HG02763 (cell line): ENCODE results near the gene CHPF2.

Source experiments
- ATAC-seq: cut with Tn5 transposase; IDR thresholded peaks from one replicate; pipeline ENCODE4 v1.9.1; 2021; ENCODE audit warnings: mild to moderate bottlenecking, moderate library complexity; ENCODE audit not compliant: unreplicated experiment

Gene CHPF2

DNA sequence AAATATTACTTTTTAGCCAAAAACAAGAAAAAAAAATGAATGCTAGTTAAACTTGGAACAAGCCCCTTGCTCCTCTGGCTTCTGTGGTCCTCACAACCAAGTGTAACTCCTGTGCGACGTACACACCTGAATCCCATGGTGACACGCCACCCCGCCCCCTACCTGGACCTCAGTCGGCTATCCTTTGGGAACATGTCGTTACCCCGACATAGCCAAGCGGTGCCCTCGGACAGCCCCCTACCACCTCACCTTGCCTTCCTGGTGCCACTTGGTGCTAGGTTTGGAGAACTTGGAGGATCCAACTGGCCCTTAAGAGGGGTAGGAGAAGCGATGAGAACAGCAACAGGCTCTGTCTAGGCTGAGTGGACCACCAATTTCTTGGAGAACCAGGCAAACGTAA, 28.2 kb downstream of the CHPF2 start:
- ATAC-seq = no peak

DNA sequence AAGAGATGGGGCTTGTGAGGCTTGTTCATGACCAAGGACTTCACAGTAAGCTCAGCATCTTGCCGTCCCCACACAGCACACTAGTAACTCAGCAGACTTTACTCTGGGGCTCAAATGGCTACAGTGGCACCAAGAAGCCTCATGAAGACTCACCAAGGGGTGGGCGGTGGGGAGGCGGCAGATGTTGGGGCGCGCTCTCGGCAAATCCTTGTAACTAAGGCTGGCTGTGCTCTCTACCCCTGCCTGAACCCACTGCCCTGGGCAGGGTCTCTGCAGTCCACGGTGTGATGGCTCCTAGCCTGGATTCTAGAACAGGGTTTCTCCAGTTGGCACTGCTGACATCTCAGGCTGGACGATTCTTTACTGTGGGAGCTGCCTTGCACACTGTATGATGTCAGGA, 28.6 kb downstream of the CHPF2 start:
- ATAC-seq = no peak

DNA sequence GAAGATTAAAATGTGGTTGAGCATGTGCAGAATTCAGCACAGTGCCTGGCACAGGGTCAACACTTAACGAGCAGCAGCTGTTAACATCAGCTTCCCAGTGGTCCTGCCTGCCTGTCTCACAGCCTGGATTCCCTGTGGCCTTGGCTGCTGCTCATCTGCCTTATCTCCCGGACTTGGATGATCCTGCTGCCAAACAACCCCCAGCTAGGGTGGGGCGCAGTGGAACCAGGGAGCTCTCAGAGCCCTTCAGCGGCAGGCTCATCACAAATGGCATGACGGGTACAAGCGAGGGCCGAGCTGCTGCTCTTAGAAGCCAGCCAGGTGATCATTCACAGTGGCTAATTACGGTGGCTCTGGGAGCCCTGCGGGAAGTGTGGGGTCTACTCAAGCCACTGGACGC, 29.2 kb downstream of the CHPF2 start:
- no peak for ATAC-seq

DNA sequence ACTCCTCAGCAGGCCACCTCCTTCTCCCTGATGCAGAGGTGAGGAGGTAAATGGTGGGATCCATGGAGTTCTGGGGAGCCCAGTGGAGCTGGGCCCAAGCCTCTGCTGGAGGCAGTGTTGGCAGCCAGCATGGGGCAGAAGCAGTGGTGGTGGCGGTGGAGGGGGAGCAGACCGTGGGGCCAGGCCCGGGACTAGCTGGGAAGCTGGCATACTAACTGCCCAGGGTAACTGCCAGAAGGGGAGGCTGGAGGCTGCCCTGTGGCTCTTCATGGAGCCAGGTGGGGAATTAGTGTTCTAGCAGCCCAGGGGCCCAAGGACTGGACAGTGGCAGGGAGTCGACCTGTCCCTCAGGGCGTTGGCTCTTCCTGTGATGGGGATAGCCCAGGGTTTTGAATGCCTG, 32.3 kb downstream of the CHPF2 start:
- no peak for ATAC-seq

DNA sequence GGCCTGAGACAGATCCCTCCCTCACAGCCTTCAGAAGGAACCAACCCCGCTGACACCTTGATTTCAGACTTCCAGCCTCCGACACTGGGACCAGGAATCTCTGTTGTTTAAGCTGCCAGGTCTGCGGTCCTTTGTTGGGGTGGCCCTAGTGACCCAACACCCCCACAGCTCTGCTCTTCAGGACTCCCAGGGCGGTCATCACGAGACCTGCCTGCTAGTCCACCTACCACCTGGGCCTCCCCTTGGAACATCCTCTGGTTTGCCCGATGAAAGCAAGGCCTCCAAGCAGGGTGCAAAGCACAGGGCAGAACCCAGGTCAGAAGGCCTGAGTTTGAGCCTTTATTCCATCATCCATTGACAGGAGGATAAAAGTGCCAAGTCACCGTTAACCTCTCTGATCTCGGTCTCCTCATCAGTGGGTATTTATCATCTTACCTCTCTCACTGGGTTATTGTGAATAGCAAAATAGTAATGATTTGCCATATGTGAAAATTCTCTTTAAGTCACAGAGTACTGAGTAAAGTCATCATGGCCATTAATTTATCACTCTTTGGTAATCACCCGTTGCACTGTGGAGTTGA, 33.2 kb downstream of the CHPF2 start:
- ATAC-seq = no peak

DNA sequence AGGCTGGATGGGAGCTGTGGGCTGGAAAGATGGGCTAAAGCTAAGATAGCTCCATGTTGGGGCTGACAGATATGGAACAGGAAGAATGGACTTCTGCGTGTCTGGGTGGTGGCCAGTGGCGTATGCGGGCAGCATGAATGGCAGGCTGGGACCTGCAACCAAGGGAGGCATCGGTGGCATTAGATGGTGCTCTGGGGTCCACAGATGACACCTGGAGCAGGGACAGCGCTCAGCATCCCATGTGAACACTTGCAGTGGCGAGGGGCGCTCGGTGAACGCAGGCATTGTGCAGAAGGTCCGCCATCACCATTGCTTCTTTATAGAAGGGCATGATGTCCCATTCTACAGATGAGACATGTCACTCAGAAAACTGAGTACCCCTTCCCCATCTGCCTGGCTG, 37.2 kb downstream of the CHPF2 start:
- no peak for ATAC-seq

DNA sequence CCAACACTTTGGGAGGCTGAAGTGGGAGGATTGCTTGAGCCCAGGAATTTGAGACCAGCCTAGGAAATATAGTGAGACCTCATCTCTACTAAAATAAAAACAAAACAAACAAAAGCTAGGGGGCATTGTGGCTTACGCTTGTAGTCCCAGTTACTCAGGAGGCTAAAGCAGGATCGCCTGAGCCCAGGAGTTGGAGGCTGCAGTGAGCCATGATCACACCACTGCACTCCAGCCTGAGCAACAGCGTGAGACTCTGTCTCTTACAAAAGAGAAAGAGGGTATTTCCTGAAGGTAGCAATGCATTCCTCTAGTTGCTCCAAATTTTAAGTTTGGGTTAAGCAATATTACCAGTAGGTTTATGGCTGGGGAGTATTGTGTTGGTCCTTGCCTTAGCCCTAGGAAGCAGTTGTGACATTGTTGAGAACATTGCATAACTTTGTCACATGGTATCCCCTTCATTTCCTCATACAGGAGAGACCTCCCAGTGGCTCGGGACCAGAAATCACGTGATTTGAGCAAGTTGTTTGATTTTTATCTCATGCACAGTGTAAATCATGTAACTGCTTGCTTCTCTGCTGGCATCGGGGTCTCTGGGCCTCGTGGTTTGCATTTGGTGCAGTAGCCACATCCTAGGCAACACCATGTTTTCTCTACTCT, 39.5 kb downstream of the CHPF2 start:
- ATAC-seq = no peak

DNA sequence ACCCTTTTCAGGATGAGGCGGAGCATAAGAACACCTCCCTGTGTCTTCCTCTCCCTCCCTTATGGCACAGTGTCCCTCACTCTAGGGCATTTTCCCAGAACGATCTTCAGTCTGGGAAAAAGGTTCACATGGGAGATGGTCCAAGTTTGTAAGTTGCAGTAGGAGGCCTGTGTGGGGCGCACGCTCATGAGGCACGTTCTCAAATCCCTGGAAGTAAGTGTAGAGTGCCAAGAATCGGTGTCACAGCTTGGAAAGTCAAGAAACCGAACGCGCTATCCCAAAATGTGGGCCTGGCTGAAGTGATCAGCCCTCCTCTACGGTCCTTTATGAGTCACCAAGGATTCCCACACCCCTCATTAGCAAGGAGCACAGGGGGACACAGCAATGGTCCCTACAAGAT, 40.1 kb downstream of the CHPF2 start:
- no peak for ATAC-seq

DNA sequence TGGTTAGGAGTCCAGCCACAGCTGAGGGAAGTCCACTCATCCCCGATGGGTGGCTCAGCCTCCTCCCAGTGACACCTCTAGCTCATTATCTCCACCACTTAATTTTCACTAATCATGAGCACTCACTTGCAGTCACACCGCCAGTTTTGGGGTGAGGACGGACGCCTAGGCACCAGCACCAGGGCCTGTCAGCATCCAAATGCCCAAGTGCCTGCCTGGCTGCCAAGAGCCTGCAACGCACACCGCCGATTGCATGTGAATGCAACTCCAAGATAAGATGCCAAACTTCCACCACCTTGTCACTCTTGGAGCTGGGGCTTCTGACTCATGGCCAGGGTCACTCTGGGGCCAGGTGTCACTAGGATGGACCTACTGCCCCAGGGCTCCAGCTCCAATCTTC, 40.6 kb downstream of the CHPF2 start:
- ATAC-seq = no peak

DNA sequence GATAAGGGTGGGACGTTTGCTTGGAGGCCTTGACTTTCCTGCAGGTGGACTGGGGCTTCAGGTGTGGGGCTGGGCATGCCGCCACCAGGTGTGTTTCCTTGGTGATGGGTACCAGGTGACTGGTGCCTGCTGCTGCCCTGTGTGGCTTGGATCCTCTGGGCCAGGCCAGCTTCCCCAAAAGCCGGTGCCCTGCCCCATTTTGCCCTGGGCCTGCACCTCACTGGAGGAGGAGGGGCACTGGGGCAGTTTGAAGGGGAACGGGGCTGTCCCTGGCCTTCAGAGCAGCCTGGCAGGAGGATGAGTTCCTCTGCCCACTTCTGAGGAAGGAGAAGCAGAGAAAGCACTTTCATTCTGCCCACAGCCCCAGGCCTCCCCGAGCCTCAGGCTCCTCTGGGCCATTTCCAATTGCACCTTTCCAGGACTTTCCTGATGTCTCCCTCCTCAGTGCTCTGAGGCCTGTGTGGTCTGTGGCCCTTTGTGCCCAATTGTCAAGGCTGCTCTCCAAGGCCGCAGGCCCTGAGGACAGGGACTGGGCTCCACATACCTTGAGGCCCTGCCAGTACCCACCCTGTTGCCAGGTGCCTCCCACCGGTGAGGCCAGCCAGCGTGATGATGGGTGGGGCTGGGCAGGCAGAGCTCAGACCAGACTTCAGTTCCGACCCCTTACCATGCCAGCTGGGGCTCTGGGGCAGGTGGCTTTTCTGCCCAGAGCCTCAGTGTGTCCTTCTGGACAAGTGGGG, 41.5 kb downstream of the CHPF2 start:
- no peak for ATAC-seq

DNA sequence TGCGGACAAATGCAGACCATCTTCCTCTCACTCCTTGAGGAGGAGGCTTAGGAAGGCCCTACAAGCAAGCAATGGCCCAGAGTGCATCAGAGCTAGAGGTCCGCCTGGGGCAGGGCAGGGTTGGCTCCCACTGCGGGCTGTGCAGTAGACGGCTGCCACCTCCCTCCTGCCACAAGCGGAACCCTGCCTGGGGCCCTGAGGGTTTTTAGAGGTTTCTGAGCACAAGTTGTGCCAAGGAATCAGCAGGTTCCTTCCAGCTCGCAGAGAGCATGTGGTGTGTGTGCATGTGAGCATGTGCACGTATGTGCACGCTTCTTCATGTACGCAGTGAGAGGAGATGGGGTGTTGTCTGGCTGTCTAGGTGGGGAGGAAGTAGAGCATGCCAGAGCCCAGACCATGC, 42.1 kb downstream of the CHPF2 start:
- no peak for ATAC-seq

DNA sequence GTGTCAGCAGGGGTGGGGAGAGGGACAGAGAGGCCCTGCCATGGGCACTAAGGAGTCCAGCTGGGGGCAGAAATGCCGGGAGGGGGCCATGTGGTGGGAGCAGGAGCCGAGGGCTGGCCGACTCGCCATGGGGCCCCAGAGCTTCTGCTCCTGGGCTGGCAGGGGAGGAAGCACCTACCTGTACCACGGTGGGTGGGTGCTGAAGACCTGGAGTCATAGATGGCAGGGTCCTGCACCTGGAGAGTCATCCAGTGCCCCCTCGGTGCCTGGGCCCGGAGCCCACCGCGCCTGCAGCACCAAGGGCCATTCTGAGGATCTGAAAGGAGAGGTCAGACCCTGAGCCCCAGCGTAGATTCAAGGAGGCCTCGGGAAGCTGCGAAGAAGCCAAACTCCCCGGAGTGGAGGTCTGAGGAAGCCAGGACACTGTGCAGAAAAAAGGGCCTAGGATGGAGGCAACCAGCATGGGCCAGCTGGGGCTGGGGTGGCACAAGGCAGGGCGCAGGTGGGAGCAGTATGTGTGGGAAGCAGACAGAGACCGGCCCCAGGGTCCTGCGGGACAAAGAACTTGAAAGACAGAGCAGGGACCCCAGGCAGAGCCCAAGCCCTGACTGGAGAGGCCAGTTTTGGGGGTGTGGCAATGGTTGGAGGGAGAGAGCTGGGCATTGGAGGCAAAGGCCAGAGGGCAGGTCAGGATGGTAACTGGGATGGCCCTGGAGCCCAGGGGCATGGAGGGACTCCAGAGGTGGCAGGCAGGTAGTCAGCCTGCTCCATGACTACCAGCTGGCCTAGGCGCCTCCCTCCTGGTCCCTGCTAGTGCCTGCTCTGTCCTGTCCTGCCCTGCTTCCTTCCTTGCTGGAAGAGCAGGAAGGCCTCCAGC, 42.9 kb downstream of the CHPF2 start:
- no peak for ATAC-seq

DNA sequence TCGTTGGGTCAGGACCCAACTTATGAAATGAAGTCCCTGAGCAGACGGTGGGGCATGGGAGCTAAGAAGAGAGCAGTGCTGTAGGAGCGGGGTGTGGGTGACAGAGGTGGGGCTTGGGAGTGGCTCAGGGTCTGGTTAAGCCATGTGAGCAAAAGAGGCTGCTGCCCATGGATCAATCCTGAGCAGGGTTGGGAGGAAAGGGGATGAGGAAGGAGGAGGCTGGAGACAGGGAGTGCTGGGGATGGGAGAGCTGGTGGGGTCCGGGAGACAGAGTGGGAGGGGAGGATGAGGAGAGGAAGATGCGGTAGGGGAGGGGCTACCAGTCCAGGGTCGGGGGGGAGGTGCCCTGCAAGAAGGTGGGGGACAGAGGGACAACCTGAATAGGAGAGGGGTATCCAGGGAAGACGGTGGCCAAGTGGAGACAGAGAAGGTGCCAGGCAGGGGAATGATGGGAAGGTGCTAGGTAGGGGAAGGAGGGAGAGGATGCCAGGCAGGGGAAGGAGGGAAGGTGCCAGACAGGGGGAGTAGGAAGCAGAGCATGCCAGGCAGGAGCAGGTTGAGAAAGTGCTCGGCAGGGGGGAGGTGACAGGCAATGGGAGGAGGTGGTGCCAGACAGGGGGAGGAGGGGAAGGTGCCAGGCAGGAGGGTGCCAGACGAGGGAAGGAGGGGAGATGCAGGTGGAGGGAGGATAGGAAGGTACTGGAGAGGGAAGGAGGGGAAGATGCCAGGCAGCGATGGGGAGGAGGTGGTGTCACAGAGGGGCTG, 43.7 kb downstream of the CHPF2 start:
- ATAC-seq = no peak

DNA sequence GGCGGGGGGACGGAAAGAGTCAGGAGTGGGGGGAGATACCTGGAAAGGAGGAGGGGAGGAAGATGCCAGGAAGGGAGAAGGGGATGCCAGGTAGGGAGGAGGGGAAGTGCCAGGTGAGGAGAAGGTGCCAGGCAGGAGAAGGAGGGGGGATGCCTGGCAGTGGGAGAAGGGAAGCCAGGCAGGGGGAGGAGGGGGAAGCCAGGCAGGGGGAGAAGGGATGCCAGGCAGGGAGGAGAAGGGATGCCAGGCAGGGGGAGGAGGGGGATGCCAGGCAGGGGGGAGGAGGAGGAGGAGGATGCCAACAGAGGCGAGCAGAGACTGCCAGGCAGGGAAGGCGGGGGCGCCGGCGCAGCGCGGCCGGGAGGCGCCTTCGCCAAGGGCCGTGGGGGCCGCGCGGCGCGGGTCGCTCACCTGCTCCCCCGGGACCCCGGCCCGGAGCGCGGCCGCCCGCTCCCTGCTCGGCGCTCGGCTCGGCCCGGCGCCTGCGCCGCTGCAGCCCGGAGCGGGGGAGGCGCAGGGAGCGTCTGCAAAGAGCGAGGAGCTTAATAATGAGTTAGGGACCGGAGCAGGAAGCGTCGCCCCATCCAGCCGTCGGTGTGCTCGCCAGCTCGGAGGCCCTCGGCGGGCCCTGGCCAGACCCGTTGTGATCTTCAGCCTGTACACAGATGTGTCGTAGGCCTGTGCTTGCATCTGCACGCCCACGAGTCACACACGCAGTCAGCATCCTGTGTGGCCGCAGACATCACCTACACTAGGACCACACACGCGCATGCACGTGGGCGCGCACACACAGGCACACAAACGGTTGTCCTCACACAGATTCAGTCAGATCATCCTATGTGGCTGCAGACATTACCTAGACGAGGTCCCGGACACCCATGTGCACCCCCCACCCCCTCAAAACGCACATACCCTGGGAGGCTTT, 44.6 kb downstream of the CHPF2 start:
- ATAC-seq = no peak

DNA sequence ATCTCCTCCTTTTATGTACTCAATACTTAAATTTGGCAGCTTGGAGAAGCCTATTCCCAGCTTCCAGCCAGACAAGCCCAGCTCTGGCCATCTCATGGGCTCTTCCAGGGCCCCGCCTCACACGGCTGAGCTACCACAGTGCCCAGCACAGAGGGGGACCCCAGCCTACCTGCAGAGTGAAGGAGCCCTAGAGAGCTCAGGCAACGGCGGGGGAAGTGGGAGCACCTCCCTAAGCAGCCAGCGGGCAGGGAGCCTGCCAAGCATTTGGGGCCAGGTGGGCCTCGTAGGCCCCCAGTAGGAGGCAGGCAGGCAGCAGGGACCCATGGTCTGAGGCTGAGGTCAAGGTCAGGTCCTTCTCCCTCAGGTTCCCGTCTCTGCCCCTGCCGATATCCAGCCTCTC, 45.3 kb downstream of the CHPF2 start:
- ATAC-seq = no peak

DNA sequence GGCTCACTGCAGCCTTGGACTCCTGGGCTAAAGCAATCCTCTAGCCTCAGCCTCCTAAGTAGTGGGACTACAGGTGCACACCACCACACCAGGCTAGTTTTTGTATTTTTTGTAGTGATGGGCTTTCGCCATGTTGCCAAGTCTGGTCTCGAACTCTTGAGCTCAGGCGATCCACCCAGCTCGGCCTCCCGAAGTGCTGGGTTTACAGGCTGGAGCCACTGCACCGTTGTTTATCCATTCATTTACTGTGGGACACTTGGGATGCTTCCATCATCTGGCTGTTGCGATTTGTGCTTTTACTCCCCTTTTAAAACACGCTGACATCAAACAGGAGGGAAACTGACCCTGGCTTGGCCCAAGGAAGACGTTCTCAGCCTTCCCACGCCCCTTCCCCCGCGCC, 46.7 kb downstream of the CHPF2 start:
- no peak for ATAC-seq

DNA sequence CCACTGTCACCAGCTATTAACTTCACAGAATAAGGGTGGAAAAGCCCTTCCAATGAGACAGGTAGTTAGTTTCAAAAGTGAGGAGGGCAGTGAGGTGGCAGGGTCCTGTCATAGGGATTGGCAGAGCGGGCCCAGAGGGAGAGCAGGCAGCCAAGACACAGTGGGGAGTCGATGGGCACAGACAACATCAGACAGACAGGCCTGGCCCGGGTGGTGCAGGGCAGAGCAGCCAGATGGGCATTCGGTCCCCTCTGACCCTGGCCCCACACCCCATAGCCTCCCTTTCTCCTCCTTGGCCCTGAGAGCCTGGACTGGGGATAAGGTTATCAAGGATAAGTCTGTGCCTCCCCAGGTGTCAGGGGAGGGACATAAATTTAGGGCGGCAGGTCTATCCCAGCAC, 47.6 kb downstream of the CHPF2 start:
- ATAC-seq = no peak

DNA sequence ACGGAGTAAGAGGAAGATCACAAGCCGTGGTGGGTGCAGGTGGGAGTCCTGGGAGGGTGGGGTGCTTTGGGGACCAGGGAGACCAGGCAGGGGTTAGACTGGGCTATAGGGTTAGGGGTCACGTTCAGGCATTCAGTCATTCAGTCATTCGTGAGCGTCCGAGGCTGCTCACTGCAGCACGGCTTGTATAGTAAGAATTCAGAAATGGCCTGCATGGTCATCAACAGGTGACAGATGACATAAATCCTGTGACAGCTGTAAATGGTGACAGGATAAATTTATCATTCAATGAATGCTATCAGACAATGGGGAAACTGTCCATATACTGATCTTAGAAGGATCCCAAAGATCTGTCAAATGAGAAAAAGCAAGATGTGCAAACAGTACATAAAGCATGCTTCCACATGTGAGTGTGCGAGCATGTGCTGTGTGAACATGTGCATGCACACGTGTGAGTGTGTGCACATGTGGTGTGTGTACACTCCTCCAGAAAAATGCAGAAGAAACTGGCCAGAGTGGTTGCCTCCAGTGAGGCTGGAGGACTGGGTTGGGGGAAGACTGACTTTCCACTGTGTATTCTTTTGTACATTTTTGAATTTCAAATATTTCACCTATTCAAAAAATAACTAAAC, 48.2 kb downstream of the CHPF2 start:
- ATAC-seq = no peak

DNA sequence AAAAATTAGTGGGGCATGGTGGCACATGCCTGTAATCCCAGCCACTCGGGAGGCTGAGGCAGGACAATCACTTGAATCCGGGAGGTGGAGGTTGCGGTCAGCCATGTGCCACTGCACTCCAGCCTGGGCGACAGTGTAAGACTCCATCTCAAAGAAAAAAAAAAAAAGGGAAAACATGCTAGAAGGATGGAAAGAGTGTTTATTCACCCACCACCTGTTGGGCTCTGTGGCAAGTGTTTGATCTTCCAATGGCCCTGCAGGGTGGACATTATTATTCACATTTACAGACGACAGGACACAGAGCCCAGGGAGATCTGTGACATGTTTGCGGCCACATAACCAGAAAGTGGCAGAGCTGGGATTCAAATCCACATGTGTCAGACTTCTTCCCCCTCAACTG, 49.4 kb downstream of the CHPF2 start:
- ATAC-seq = no peak
